GM18511 (cell line): Measurements from ENCODE around the gene FAM149B1.
"Not testable (repeated sequence)": the region's sequence is repeated elsewhere in the genome, so short reads cannot be mapped to it uniquely, and the experiment has no call there.

Experiments used
- ATAC-seq: cut with Tn5 transposase; IDR thresholded peaks from one replicate; pipeline ENCODE4 v1.9.1; 2021; ENCODE audit warnings: mild to moderate bottlenecking, moderate library complexity; ENCODE audit not compliant: unreplicated experiment

The FAM149B1 gene

DNA sequence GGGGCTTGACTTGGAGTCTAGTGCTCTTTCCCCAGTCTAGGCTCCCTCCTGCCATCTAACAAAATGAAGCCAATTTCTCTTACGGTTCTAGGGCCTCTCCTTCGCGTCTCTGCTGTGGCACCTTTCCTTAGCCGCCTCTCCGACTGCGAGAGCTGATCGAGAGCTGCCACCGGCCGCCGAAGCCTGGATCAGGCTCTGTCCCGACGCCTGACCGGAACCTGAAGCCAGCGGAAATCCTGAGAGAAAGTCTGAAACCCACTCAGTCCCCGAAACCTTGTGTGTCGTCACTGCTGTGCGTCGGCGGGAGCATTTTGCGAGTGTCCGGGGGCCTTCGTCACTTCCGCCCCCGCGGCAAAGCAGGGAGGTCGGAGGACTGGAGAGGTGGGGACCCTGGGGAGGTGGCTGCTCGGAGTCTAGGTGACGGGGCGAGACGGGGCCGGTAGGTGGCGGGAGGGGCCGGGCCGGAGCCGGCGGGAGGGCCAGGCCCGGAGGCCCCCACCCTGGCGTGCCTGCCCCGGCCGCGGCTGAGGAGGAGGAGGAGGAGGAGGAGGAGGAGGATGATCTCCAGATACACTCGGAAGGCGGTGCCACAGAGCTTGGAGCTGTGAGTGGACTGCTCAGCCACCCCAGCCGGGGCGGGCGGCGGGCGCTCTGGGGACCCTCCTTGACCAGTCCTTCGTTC, at the start of gene FAM149B1, which contains the start of gene ECD:
Gene FAM149B1 (plus strand): TSS at position 337 of the 682 bp plus-strand sequence. CDS start 221 bp downstream, at position 558.
Gene ECD (minus strand): TSS at position 226 of the 682 bp plus-strand sequence. CDS start 4,071 bp downstream, outside the sequence.
- ATAC-seq: peak; percentile 92

DNA sequence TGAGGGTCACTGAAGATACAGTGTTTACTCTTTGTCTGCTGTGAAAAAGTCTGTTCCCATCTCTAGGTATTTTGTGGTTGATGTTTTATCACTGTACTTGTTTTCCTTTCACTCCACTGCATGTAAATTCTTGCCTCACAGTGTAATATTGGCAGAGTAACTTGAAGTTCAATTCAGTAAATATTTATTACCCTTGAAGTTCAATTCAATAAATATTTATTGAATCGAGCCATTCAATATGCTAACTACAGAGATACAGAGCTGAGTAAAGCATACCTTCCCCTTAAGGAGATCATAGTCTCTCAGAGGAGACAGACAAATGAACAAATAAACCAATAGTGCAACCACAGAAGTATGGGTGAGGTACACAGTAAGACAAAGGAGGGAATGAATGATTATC, 48.5 kb upstream of the FAM149B1 start:
- no peak for ATAC-seq

DNA sequence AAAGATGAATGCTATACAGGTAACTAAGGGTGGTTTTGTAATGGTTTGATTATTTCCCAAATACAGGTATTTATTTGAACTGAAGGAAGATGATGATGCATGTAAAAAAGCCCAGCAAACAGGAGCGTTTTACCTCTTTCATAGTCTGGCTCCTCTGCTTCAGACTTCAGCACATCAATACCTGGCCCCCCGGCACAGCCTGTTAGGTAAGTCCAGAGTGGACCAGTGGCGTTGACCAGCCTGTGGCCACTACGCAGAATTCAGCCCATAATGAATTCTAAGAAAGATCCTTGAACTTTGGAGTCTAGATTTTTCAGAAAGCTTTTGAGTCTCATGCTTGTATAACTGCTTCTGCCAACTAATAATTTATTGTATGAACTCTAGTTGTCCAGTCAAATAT, 48.0 kb upstream of the FAM149B1 start:
- no peak for ATAC-seq

- no peak for ATAC-seq
These were observed 41.6 kb upstream of the FAM149B1 start for GRCh38 chr10:73126343-73126742.

DNA sequence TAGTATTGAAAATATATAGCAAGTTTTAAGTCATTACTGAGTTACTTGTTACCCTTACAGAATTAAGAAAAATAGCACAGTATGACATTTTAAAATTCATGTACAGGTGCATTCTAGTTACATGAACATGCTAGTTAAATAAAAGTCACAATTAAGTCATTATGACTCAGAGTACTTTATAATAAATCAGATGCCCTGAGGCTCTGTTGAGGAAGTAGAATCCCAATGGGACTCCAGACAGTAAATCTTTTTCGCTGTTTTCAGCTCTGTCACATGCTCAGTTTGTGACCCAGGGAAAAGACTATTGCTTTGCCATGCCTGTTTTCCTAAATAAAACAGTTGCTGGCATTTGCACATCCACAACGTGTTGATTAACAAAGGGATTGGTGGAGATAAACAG, 36.6 kb upstream of the FAM149B1 start:
- ATAC-seq: no peak

DNA sequence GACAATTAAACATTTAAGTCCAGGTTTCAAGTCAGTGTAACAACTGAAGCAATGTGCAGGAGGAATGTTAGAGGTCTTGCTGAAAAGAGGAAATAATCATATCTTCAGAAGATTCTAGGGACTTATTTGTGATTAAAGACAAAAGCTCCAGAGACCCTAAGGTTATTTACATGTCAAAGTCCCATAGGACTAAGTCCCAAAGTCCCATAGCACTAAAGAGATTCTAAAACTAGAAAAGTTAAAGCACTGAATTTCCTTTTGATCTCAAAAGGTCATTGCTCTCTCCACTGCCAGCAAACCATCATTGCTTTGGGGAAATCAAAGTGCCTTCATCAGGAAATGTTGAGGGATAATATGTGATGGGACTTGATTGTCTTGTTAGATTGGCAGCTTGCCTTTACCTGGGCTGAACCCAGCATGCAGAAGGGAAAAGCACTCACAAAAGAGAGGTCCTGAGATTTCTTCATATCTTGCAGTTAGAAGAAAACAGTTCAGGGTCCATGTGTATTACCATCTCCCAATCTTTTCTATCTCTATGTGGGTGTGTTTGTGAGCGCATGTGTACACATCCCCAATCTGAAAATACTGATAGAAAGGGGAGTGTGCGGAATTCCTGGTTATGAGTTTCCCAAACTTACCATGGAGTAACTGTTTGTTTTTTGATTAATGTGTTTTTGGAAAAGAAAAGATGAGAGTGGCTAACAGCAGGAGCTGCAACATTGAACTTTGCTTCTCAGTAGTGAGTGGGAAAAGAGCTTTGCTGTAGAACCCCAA, 35.8 kb upstream of the FAM149B1 start:
- ATAC-seq: no peak

- no peak for ATAC-seq
These were observed 33.2 kb upstream of the FAM149B1 start for GRCh38 chr10:73134727-73135126.

- ATAC-seq: no peak
These were observed 31.3 kb upstream of the FAM149B1 start for GRCh38 chr10:73136627-73137026.

DNA sequence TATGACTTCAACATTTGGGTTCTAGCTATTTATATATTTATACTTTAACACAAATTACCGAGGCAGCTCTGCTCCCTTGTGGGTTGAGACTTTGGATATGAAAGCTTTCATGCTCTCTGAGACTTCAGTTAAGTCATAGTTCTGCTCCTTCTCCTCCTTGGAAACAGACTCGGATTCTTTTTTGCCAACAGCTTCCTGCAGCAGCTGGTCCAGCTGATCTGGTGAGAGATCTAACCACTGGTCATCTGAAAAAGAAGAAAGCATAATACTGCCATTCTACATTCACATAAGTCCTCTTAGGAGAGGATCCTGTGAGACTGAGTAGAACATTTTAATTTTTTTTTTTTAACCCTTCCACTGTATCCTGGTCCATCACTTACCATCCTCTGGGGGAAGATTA, 28.7 kb upstream of the FAM149B1 start:
- ATAC-seq: no peak

DNA sequence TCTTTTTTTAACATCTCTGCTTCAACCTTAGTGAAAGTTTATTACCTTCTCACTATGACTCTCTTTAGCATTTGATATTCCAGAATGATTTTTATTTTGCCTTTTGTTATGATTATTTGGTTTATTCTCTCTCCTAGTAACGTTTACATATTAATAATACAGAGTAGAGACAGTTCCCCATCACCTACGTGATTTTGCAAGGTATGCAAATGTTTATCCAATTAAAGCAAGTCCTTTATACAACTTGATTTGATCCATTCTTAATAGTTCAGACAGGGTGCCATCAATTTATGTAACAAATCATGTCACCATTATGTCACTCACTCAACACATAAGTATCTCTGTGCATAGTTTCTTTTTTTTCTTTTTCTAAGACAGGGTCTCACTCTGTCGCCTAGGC, 26.3 kb upstream of the FAM149B1 start:
- ATAC-seq: no peak

- ATAC-seq: not testable (repeated sequence)
These were observed 17.1 kb upstream of the FAM149B1 start for GRCh38 chr10:73150633-73151413.

DNA sequence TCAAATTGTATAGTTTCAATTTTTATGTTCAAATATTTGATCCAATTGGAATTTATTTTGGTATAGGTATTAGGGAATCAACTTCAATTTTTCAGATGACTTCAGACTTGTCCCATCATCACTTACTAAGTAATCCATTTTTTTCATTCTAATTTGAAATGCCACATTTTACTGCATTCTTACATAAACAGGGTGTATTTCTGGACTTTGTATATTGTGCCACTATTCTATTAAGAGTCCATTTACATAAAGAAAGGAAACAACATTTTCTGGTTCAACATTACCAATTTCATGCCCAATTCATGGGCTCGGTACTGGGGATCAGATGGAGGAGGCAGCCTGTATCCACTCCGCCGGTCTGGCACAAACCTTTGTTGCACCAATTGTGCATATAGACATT, 15.9 kb upstream of the FAM149B1 start:
- no peak for ATAC-seq

DNA sequence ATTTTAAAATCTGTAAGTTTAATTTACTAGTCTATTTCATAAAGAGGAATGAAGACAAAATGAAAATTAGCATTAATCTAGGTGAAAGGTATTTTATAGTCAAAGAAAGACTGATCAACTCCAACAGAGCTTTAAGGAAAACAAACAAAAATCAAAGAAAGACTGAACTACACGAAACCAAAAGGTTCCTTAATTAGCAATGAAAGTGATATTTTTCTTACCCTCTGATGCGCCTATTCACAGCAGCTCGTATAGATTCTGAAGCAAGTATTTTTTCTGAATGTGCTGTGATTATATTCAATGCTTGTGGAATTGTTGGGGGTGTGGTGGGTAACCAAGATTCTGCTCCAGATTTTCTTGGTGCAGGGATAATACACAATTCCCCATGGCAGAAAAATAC, 11.9 kb upstream of the FAM149B1 start:
- no peak for ATAC-seq

DNA sequence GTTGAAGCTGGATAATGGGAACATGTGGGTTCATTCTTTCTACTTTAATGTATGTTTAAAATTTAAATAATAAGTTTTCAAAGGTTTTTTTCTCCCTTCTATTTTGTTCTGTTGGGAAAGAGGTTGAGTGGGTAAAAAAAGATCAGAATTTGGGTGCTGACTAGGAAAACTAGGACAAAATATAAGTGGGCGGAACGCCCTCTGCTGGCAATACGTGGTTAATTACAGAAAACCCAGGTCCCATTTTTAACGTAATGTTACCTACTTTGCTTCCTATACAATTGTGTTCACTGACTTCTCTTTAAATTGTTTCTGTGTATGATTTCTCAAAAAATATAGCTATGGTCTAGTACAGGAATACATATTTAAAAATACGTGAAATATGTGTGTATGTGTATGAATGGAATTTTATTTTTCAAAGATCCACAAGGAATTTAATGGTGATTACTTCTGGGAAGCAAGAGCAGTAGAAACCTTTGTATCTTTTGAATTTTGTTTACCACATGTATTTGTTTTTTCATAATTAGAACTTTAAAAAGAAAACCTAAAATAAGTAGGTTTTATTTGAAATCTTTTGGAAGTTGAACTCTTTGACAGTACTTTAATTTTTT, 8.8 kb upstream of the FAM149B1 start:
- no peak for ATAC-seq

DNA sequence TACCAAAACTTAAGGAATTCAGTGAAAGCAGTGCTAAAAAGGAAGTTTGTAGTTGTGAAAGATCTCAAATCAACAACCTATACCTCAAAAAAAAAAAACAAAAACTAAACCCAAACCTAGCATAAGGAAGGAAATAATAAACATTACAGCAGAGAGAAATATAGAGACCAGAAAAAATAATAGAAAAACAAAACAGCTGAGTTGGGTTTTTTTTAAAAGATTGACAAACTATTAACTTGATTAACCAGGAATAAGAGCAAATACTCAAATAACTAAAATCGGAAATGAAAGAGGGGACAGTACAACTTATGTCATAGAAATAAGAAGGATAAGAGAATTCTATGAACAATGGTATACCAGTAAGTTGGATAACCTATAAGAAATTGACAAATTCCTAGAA, 6.8 kb upstream of the FAM149B1 start:
- no peak for ATAC-seq

- no peak for ATAC-seq
These were observed 6.3 kb upstream of the FAM149B1 start for GRCh38 chr10:73161662-73162061.

DNA sequence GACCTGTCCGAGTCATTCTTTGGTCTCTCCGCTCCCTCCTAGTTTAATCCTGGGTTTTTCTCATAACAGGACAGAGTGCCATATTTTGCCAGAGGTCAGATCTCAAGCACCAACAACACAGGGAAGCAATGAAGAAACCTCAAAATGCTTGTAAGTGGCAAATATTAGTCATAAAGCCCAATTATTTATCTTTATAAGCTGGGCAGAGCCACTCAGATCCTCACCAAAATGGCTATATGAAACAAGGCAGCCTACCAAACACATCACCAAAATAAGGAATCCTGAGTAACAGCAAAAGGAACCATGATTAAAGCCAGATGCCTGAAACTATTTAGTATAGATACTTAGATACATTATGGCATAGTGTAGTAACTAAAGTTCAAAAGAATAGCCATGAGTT, 4.8 kb upstream of the FAM149B1 start:
- no peak for ATAC-seq

DNA sequence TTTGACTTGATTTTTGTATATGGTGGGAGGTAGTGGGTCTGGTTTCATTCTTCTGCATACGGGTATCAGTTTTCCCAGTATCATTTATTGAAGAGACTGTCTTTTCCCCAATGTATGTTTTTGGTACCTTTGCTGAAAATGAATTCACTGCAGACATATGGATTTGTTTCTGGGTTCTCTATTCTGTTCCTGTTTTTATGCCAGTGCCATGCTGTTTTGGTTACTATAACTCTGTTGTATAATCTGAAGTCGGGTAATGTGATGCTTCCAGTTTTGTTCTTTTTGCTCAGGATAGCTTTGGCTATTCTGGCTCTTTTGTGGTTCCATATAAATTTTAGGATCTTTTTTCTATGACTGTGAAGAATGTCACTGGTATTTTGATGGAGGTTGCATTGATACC, 947 bp upstream of the FAM149B1 start:
- no peak for ATAC-seq

- ATAC-seq: no peak
These were observed 499 bp upstream of the FAM149B1 start for GRCh38 chr10:73167458-73167782.

- ATAC-seq: peak; percentile 29
These were observed 515 bp downstream of the FAM149B1 start for GRCh38 chr10:73168465-73168803.

- ATAC-seq: no peak
These were observed 1.4 kb downstream of the FAM149B1 start for GRCh38 chr10:73169320-73169719.
